GM18520 (cell line): ENCODE data around the gene H1-8.
"Not testable (repeated sequence)": the region's sequence is repeated elsewhere in the genome, so short reads cannot be mapped to it uniquely, and the experiment has no call there.

Experiments
- ATAC-seq: cut with Tn5 transposase; IDR thresholded peaks from one replicate; pipeline ENCODE4 v1.9.1; 2021; ENCODE audit not compliant: unreplicated experiment

Gene H1-8, protein sequence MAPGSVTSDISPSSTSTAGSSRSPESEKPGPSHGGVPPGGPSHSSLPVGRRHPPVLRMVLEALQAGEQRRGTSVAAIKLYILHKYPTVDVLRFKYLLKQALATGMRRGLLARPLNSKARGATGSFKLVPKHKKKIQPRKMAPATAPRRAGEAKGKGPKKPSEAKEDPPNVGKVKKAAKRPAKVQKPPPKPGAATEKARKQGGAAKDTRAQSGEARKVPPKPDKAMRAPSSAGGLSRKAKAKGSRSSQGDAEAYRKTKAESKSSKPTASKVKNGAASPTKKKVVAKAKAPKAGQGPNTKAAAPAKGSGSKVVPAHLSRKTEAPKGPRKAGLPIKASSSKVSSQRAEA

DNA sequence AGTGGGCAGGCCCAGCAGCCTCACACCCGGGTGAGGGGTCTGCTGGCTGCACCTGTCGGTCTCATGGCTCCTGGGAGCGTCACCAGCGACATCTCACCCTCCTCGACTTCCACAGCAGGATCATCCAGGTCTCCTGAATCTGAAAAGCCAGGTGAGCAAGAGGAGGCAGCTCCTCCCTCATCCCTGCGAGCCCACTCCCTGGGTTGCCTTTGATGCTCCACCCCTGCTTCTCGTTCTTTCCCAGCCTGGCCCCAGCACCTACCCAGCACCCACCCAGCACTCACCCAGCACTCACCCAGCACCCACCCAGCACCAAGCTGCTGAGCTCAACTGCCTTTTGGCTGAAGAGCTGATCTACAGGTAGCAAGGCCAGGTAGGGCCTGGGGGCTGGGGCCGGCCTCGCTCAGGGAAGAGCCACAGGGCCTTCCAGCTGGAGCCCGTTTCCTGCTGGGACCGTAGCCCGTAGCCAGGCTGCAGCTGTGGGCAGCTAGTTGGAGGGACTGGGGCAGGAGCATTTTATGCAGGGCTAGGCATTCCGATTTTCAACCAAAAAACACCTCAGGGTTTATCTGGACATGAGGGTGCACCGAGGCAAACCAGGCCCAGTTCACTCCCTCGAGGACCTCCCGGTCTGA lies at the start of gene H1-8:
TSS of gene H1-8 (plus strand) at position 20 of the 635 bp plus-strand sequence. CDS start at position 64, 44 bp downstream.
- ATAC-seq, result no peak

DNA sequence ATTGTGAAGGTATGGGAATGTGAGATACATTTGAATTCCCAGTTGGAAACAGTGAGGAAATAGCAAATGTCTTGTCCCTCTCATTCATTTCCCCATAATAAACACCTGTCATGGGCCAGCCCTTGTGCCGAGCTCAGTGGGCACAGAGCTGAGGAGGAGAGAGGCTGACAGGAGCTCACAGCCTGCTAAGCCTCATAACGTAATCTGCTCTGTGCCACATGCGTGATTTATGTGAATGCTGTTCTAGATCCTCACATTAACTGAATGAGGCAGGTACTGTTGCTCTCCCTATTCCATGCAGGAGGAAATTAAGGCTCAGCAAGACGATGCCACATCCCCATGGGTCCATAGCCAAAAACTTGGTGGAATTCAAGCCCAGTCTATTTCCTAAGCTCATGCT lies 49.8 kb upstream of the H1-8 start:
- no peak for ATAC-seq

DNA sequence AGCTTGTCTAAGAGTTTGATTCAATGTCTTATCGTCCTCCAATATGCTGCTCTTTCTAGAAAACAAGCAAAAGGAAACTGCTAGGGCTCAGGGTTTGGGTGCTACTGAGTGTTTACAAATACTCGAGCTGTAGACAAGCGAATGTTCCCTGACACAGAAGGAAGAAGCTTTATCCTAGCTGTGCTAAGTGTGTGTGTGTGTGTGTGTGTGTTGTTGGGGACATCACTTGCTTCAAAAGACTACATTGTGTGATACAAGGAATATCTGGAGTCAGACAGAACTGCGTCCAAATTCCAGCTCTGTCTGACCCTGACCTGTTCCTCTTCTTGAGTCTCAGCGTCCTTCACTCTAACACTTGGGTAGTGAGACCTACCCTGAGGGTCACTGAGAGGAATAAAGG lies 48.5 kb upstream of the H1-8 start:
- not testable (repeated sequence) for ATAC-seq

DNA sequence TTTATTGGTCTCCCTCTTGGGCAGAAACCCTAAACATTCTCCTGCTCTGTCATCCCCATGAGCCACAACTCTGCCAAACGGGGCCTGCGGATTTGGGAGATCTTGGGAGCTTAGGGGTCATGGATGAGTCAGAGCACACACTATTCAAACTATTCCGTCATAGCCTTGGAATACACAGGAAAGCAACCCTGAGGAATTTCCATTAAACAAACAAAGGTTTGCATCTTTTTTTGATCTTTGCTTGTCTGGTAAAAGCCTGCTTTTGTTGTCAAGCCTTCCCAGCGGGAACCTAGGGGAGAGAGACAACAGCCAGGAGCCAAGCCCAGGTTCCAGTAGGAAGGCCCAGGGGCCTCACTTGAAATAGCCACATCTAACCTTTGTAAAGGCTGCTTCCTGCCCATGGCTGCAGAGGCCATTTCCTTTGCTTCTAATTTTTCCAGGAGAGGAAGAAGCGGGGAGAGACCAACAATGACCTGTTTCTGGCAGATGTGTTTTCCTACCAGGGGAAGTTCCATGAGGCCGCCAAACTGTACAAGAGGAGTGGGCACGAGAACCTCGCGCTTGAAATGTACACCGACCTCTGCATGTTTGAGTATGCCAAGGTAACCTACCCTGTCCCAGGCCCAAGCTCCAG lies 47.9 kb upstream of the H1-8 start:
- not testable (repeated sequence) for ATAC-seq

DNA sequence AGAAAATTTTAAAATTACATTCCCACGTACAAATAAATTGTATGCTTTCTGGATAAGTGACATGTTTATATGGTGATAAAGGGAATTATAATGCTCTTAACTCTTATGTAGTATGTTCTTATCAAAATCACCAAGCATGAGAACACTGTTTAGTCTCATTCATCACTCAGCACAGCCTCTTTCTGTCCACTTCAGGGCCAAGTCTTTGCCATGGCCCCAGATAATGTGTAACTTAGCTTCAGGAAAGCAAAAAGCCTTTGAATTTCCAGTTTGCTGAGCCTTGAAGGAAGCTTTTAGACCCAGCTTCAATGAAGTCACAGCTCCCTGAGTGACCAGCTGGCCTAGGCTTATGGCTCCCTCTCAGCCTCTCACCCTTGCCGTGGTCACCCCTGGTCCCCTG lies 45.1 kb upstream of the H1-8 start:
- not testable (repeated sequence) for ATAC-seq

DNA sequence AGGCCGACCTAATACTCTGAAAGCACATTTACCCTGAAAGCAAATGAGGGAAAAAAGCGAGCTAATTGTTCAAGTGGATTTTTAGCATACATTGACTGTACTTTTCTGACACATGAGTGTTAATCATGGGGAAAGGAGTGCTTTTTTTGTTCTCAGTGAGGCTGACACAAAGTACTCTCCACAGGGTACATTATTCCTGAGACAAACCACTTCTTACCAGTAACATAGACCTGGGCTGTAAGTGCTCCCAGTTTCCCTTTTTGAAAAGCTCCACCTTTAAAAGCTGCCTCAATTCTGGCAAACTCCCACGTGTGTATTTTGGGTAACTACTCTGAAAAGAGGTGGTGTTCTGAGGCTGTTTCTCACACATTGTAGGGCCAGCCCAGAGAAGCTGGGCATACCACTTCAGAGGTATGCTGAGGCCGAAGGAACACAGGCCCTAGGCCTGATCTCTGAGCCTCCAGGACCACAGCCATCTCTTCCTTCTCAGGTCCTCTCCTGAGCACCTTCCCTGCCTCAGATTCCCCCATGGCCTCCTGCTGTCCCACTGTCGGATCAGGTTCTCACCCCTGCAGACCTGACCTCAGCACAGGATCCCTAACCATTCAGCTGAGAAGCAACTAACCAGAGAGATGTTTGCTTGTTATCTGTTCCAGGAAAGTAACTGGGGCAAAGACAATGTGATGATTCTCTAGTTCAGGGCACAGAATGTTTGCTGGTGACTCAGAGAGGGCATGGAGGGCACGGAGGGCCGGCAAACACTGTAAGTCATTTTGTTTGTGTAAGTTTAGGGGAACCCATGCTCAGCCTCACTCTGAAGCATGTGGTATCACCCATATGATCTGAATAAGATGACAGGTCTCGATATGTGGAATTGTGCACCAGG lies 44.1 kb upstream of the H1-8 start:
- not testable (repeated sequence) for ATAC-seq

DNA sequence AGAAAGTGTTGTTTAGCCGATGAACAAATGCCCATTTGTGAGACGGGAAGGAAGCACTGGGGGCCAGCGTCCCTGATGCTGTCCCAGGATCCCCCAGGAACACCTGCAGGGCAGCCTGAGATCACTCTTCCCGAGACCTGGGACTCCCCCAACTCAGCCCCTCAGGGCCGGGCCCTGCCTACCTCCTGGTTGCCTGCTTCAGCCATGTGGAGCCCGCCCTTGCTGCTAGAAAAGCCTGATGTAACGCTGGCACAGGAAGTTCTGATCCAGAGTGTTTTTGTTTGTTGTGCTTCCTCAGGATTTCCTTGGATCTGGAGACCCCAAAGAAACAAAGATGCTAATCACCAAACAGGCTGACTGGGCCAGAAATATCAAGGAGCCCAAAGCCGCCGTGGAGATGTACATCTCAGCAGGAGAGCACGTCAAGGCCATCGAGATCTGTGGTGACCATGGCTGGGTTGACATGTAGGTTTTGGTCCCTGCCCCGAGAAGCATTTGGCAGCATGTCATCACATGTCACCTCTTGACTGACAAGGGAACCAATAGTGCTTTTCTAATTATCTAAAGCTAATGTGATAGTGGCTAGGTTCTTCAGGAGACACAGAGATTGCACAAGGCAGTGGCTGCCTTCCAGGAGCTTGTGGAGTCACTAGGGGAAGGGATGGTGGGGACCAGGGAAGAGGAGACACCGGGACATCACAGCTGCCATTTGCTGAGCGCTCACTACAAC lies 43.2 kb upstream of the H1-8 start:
- ATAC-seq, result not testable (repeated sequence)

DNA sequence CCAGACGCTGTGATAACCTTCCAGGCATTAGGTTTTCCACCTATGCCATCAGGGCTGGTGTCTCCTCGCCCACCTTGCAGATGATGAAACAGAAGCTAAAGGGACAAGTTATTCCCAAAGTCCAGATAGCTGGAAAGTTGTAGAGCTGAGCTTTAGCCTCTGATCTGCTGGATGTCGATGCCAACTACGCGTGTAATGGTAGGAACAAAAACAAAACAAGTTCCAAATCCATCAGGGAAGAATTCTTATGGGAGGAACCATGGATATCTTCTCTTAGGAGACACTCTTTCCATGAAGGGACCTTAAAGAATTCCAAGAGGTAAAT lies 42.7 kb upstream of the H1-8 start:
- ATAC-seq, result no peak

DNA sequence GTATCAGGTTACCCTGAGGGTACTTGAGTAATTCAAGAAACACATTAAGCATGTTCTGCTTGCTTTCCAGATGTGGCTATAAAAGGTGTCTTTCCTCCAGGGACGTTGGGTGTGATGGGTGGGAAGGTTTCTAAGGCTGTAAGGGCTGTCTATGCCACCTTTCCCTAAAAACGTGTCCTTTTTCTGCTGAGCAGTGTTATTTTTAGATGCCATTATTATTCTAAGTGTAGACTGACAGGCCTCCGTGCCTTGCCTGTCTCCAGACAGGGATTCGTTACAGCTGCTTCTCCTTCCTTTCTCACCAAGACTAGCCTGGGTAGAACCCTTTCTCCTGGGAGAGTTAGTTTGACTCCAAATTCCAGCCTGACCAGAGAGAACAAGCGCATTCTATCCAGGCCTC lies 41.3 kb upstream of the H1-8 start:
- no peak for ATAC-seq

DNA sequence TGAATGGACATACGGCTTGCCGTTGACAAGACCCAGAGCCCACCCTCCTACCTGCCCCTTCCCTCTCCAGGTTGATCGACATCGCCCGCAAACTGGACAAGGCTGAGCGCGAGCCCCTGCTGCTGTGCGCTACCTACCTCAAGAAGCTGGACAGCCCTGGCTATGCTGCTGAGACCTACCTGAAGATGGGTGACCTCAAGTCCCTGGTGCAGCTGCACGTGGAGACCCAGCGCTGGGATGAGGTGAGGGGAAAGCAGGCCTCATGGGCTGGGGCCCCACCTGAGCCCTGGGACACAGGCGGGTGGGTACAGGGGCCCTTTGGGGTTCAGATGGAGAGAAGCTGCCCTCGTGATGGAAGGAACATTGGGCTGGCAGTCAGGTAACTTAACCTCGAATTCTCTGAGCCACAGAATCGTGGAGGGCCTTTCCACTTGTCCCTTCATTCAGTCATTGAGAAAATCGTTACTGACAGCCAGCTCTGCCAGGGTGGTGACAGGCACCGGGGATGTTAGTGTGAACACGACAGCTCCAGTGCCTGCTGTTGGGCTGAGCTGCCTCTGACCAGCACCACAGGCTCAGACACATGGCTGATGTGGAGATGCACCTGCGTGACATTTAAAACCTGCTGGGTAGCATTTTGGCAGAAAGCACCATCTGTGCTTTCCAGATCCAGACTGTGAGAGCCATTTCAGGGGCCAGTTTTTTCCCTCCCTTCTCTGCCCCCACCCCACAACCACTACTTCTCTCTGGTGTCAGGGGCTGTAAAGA lies 40.1 kb upstream of the H1-8 start:
- ATAC-seq, result no peak

DNA sequence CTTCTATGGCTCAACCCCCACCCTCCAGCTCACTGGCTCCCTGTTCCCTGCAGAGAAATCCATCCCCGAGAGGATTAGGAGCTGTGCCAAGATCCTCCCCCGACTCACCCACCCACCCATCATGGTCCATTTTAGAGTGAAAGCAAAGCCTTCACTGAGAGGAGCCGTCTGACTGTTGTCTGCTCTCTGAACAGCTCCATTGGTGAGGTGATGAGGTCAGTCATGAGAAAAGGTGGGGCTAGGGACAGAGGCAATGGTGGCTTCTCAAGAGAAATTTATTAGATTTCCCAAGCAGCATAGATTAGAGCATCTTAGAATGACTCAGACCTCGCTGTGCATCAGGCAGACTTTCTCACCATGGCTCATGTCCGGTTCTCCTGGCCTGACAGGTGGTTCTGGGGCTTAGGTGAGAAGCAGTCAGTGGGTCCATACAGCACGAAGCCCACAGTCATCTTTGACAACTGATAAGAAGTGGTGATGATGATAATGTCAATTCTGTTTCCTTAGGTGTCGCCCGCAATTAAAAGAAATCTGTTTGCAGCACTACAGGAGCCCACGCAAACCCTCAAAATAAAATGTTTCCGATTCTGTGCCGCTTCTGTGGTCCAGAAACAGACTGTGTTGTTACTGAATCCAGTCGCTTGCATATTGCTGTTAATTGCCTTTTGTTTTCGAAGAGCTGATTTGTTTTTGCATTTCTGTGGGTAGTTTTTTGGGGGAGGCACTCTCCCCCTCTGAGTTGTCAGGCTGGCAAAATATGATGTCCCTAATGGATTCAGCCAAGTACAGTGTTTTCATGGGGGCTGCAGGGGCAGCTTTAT lies 39.3 kb upstream of the H1-8 start:
- no peak for ATAC-seq

DNA sequence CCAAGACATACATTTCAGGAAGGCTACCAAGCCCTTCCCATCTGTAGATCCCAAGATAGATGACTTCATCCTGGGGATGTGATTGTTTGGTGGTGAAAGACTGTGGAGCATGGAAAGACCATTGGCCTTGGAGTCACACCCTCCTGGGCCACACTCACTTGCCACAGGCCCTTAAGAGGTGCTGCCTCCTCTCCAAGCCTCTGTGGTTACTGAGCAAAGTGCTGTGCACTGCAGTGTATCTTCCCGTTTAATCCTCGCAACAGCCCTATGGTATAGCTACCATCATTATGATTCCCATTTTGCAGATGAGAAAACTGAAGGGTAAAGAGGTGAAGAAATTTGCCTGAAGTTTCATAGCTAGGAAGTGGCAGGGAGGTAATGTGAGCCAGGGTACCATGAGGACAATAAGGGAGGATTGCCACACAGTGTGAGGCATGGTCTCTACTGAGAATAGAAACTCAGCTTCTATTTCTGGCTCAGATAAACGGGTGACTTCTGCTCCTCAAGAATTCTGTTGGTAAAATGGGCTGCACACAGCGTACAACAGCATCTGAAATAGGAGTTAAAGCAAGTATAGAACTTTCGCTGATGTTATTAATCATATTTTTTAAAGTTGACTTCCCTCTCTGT lies 38.4 kb upstream of the H1-8 start:
- ATAC-seq, result no peak

DNA sequence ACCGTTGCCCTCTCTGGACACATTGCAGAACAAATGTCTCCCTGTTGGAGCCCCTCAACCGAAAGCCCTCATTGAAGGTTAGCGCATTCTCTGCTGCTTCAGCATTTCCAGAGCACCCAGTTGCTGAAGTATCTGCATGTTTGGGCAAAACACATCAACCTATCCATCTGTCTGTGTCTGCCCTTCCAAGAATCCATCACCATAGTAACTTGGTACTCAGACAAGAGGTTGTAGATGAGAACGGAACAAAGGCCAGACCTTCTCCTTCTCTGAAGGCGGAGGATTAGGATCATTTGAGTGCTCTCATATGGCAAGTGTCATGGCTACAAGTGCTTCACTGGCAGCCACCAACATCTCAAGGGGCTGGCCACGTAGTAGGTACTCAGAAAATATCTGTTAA lies 37.6 kb upstream of the H1-8 start:
- ATAC-seq, result no peak

DNA sequence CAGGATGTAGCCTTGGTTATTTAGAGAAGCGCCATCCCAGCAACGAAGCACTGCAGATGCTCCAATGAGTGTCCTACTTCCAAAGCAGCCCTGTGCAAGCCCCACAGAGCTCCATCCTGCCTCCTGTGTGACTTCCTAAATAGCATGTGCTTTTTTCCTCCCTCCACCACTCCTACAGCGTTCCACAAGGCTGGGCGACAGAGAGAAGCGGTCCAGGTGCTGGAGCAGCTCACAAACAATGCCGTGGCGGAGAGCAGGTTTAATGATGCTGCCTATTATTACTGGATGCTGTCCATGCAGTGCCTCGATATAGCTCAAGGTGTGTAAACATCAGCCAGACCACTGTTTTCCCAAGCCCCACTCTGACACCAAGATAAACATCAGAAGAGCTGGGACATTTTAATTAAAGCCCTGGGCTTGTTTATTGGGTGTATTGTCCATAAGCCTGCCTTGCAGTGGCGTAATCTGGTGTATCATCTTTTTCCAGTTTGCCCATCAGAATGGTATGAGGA lies 36.7 kb upstream of the H1-8 start:
- no peak for ATAC-seq

DNA sequence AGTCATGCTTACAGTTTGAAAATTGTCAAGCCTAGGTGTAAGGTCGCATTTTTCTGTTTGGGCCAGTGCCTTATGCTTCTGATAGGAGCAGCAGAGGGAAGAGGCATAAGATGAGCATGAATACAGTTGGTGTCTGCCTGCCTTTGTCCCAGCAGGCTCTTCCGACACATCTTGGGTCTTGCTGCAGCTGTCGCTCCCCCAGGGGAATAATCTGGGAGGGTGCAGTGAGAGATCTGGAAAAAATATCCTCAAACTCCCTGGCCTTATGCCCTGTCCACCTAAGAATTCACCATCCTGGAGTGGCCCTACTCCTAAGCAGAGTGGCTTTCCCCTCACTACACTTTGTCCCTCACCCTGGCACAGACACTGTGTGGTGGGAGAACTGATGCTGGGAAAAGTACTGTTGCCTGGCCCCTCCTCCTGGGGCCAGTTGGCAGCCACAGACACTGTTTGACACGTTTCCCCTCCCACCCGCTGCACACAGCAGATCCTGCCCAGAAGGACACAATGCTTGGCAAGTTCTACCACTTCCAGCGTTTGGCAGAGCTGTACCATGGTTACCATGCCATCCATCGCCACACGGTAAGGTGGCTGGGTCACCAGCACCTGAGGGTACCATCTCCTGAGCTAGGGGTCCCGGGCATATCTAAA lies 35.7 kb upstream of the H1-8 start:
- ATAC-seq, result no peak

DNA sequence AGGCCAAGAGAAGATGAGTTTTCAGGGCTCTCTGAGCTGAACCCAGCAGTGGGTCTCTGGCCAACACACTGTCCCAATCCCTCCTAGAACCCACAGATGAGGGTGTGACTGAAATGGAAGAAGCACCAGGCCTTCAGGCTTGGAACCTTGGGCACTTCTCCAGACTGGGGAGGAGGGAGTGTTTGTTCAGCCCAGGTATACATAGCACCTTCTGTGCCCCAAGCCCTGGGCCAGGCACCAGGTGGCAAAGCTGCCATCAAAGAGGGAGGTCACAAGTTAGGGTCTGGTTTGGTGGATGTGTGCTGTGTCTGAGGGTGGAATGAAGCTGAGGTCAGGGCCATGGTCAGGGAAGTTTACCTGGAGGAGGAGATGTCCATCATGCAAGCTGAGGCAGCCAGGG lies 30.4 kb upstream of the H1-8 start:
- ATAC-seq, result no peak

DNA sequence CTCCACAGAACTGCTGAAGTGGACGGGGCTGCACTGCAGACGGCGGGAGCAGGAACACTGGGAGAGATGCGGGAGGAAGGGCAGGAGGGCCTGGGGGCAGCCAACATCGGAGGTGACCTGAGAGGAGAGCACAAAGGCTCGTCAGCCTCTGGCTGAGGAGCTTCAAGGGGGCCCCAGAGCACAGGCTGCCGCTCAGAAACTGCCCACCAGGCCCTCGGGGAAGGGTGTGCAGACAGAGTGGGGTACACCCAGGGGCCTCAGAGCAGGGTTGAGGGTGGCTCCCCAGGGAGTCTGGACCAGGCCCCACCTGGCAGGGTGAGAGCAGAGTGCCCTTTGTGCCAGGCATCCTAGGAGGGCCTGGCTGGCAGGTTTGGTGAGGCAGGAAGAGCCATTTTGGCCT lies 29.3 kb upstream of the H1-8 start:
- no peak for ATAC-seq

DNA sequence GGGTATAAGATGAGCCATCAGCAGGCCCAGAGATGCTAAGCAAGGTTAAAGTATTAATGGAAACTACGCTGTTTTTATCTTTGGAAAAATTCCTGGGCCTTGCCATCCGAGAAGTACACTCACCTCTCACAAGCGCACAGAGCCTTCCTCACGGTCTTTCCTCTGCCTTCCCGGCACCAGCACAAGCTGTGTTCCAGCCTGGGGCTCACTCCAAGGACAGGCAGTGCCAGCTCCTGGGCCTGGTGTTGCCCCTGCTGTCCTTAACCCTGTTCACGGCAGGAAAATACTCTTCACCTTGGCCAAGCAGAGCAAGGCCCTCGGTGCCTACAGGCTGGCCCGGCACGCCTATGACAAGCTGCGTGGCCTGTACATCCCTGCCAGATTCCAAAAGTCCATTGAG lies 28.9 kb upstream of the H1-8 start:
- no peak for ATAC-seq
